ENCODE data around the gene BTNL9. TPM values are rescaled to one million over a fixed set of nuclear protein-coding genes. Genes with fewer than 3 reads are reported as not detected.

BTNL9 gene
- total RNA-seq, 1 donor from 2014 or later = 38.5 TPM

GRCh38 chr5:181084621-181085195 lies 44.6 kb downstream of the BTNL9 start:
- no peak for TF ChIP-seq CTCF (IDR thresholded peaks at IDR 0.05; ENCODE audit: borderline replicate concordance)
- no peaks in the 10 kb centered on the region for H3K4me1 ChIP-seq
- intact Hi-C loops (cut with micrococcal nuclease) = no loop called here
- no peak overlapping the region for H3K27ac ChIP-seq (replicated peaks)
- H3K27me3 ChIP-seq (ENCODE audit: low read depth) = peaks cover 49% of the 10 kb centered on the region
- H3K9me3 ChIP-seq (replicated peaks) = peaks cover 15% of the 10 kb centered on the region
- no peak for DNase-seq
- no peaks in the 10 kb centered on the region for H3K36me3 ChIP-seq
- H3K4me3 ChIP-seq = no peak overlapping the region

- H3K27ac ChIP-seq (replicated peaks) = no peak overlapping the region
- H3K4me3 ChIP-seq = no peak overlapping the region
- intact Hi-C loops (cut with micrococcal nuclease) = no loop called here
- H3K36me3 ChIP-seq = no peaks in the 10 kb centered on the region
- peaks cover 44% of the 10 kb centered on the region for H3K27me3 ChIP-seq (ENCODE audit: low read depth)
- TF ChIP-seq CTCF (IDR thresholded peaks at IDR 0.05; ENCODE audit: borderline replicate concordance) = no peak
- H3K4me1 ChIP-seq = no peaks in the 10 kb centered on the region
- DNase-seq = no peak
- peaks cover 15% of the 10 kb centered on the region for H3K9me3 ChIP-seq (replicated peaks)
Measured at GRCh38 chr5:181086026-181086883, 46.2 kb downstream of the BTNL9 start.

- no peaks in the 10 kb centered on the region for H3K36me3 ChIP-seq
- DNase-seq = no peak
- peaks cover 38% of the 10 kb centered on the region for H3K27me3 ChIP-seq (ENCODE audit: low read depth)
- intact Hi-C loops (cut with micrococcal nuclease) = no loop called here
- TF ChIP-seq CTCF (IDR thresholded peaks at IDR 0.05; ENCODE audit: borderline replicate concordance) = no peak
- H3K9me3 ChIP-seq (replicated peaks) = peaks cover 15% of the 10 kb centered on the region
- H3K4me1 ChIP-seq = no peaks in the 10 kb centered on the region
- H3K4me3 ChIP-seq = no peak overlapping the region
- no peak overlapping the region for H3K27ac ChIP-seq (replicated peaks)
Measured at GRCh38 chr5:181086884-181087205, 46.8 kb downstream of the BTNL9 start.

GRCh38 chr5:181087309-181087708 lies 47.2 kb downstream of the BTNL9 start:
- no peak overlapping the region for H3K27ac ChIP-seq (replicated peaks)
- TF ChIP-seq CTCF (IDR thresholded peaks at IDR 0.05; ENCODE audit: borderline replicate concordance) = no peak

GRCh38 chr5:181088289-181088688 lies 48.2 kb downstream of the BTNL9 start:
- H3K4me1 ChIP-seq = no peaks in the 10 kb centered on the region
- intact Hi-C loops (cut with micrococcal nuclease) = no loop called here
- TF ChIP-seq CTCF (IDR thresholded peaks at IDR 0.05; ENCODE audit: borderline replicate concordance) = peak; percentile 33
- H3K9me3 ChIP-seq (replicated peaks) = peaks cover 4% of the 10 kb centered on the region
- no peak for DNase-seq
- no peaks in the 10 kb centered on the region for H3K36me3 ChIP-seq
- peaks cover 38% of the 10 kb centered on the region for H3K27me3 ChIP-seq (ENCODE audit: low read depth)
- H3K27ac ChIP-seq (replicated peaks) = no peak overlapping the region
- no peak overlapping the region for H3K4me3 ChIP-seq

More at GRCh38 chr5:181087309-181087708, 47.2 kb downstream of the BTNL9 start:
- peaks cover 11% of the 10 kb centered on the region for H3K9me3 ChIP-seq (replicated peaks)
- no peak overlapping the region for H3K4me3 ChIP-seq
- H3K4me1 ChIP-seq = no peaks in the 10 kb centered on the region
- DNase-seq = no peak
- intact Hi-C loops (cut with micrococcal nuclease) = no loop called here
- H3K27me3 ChIP-seq (ENCODE audit: low read depth) = peaks cover 37% of the 10 kb centered on the region
- H3K36me3 ChIP-seq = no peaks in the 10 kb centered on the region

All from left ventricle myocardium inferior (tissue), 1 donor.